Activated CD4-positive, alpha-beta memory T cell treated with anti-CD3 and anti-CD28 coated beads for 36 hours (primary cell): ENCODE data around the gene SDC4. TPM values are rescaled to one million over a fixed set of nuclear protein-coding genes. Genes with fewer than 3 reads are reported as not detected.

ENCODE experiments used
- CTCF ChIA-PET: fragments of 350-600 bp; sonication (Branson Sonifier 250); formaldehyde crosslinking; loops from one replicate; lab custom pipeline; 2021; ENCODE audit warnings: antibody characterized with exemption, inconsistent platforms; lab: Charles Lee
- POLR2A ChIA-PET: fragments of 350-600 bp; sonication (Branson Sonifier 250); formaldehyde crosslinking; loops from one replicate; lab custom pipeline; 2021; ENCODE audit warnings: antibody characterized with exemption; lab: Charles Lee
- DNase-seq: peaks from one replicate; pipeline ENCODE4 v3.0.0-alpha.2; 2020
- H3K27ac Mint-ChIP-seq: one replicate; pipeline ENCODE4 v1.8.0; 2021; ENCODE audit warnings: mixed read lengths
- H3K27me3 Mint-ChIP-seq: one replicate; pipeline ENCODE4 v1.8.0; 2021; ENCODE audit warnings: mixed read lengths
- H3K36me3 Mint-ChIP-seq: one replicate; pipeline ENCODE4 v1.8.0; 2021; ENCODE audit warnings: mixed read lengths
- H3K4me1 Mint-ChIP-seq: one replicate; pipeline ENCODE4 v1.8.0; 2021; ENCODE audit warnings: low read depth, mixed read lengths
- H3K4me3 Mint-ChIP-seq: one replicate; pipeline ENCODE4 v1.8.0; 2021; ENCODE audit warnings: mild to moderate bottlenecking, mixed read lengths
- H3K9me3 Mint-ChIP-seq: one replicate; pipeline ENCODE4 v1.8.0; 2021; ENCODE audit warnings: mixed read lengths
- intact Hi-C: fragments of 100-400 bp; cut with micrococcal nuclease; formaldehyde crosslinking; loops from one replicate; pipeline ENCODE4 v1.15.1; 2023
- total RNA-seq, 2 experiments: library from RNA; stranded (reverse); gene quantifications; one replicate each; pipeline ENCODE4 v1.2.3, GENCODE V29; 2021

SDC4 gene
- total RNA-seq, 2 experiments from 2014 or later, result 67.8 to 69.8 TPM

DNA sequence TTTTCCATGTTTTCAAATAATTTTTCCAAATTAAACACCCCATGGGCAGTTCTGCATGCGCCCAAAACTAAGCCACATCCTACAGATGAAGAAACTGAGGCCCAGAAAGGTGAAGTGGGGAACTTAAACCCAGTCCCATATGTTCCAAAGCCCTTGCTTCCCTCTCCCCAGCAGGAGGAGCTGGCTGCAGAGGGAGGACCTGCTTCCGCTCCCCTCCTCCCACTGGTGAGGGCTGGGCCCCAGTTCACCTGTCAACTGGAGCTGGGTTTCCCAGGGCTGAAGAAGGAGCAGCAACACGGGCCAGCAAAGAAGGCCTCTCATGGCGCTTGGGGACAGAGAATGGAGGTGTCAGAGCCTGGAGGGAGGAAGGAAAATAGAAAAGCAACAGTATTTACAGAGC, 43.0 kb downstream of the SDC4 start:
- DNase-seq, result no peak
- Mint-ChIP-seq H3K4me3 (no peak overlapping the region), H3K36me3 (peaks cover 1% of the 10 kb centered on the region), H3K27me3 (peaks cover 33% of the 10 kb centered on the region), H3K9me3 (no peaks in the 10 kb centered on the region), H3K4me1 (peaks cover 32% of the 10 kb centered on the region), H3K27ac (no peak overlapping the region)
- CTCF ChIA-PET, result interaction anchor here (2.0 to 5.7 kb wide), 2 partner anchors 13 to 145 kb away, joined by 5 to 113 read pairs; no protein-coding TSS in a partner anchor
- POLR2A ChIA-PET, result no interaction called here
- intact Hi-C loops, result no loop called here

DNA sequence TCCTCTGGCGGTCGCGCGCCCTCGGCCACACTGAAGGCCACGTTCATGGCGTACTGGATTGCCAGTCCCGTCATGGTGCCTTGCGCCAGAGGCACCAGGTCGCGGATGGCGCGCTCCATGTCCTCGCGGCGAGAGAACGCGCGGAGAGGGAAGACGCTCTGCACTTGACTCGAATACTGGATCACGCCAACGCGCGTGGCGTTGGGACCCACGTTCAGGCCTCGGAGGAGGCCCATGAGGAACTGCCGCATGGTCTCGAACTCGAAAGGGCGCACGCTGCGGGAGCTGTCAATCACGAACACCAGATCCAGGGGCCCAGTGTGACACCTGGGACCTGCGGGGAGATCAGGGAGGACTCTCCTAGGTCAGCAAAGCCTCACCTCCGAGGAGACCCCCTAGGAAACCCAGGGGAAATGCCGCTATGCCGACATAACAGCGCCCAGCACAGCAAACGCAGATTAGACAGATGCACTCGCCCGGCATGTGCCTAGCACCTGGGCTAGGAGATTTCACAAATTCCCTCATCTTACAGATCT, 43.7 kb downstream of the SDC4 start:
- intact Hi-C loops, result no loop called here
- Mint-ChIP-seq H3K27me3 (peaks cover 32% of the 10 kb centered on the region), H3K4me1 (peaks cover 32% of the 10 kb centered on the region), H3K36me3 (peaks cover 1% of the 10 kb centered on the region), H3K9me3 (no peaks in the 10 kb centered on the region), H3K27ac (no peak overlapping the region), H3K4me3 (no peak overlapping the region)
- no peak for DNase-seq
- CTCF ChIA-PET, result interaction anchor here (1.1 to 5.7 kb wide), 4 partner anchors 13 to 145 kb away, joined by 3 to 113 read pairs (median 5); no protein-coding TSS in a partner anchor
- POLR2A ChIA-PET, result interaction anchor here (4.0 kb wide), 1 partner anchor 11 kb away, joined by 16 read pairs; no protein-coding TSS in a partner anchor

DNA sequence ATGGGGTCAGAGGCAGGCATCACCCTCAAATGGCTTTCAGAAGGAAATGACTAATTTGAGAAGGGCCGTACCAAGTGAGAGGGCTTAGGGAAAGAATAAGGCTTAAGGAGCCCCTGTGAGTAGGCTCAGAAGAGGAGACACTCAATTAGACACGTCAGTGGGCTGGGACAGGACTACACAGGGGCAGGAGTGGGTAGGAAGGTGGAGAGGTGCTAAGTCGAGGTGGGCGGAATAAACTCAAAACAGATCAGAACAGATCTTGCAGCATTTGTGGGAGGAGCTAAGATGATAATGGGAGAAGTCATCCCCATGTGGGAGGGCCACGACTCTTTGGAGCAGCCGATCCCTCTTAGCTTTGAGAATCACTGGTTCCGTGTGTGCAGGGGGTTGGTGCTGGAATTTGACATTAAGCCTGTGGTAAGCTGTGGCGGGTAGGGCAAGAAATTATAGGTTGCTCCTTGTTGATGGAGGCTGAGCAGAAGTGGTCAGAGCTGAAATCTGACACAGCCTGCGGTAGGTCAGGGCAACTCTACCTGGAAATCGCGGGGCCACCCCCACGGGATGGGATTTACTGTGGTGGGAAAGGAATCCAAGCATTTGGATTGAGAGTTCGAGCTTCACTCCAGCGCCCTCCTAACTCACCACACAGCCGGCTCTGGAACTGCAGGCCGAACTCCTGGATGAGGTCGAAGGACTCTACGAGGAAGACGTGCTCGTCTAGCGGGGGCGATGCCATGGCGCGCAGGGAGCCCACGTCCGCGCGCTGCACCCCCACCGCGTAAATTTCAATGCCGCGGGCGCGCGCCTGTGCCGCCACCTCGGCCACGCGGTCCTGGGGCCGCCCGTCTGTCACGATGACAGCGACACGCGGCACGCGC, 44.4 kb downstream of the SDC4 start:
- peaks cover 35% of the 10 kb centered on the region for H3K27me3 Mint-ChIP-seq
- intact Hi-C loops, result no loop called here
- H3K27ac Mint-ChIP-seq, result peak overlapping the region; percentile 10
- peaks cover 32% of the 10 kb centered on the region for H3K4me1 Mint-ChIP-seq
- POLR2A ChIA-PET, result interaction anchor here (0.6 to 4.0 kb wide), 2 partner anchors 11 to 15 kb away, joined by 3 to 16 read pairs; no protein-coding TSS in a partner anchor
- CTCF ChIA-PET, result interaction anchor here (1.1 to 5.7 kb wide), 6 partner anchors 8 to 146 kb away, joined by 3 to 113 read pairs (median 8); partner anchors contain the start of gene SYS1
- no peaks in the 10 kb centered on the region for H3K9me3 Mint-ChIP-seq
- H3K4me3 Mint-ChIP-seq, result no peak overlapping the region
- H3K36me3 Mint-ChIP-seq, result peaks cover 1% of the 10 kb centered on the region
- peak; percentile 38 for DNase-seq

DNA sequence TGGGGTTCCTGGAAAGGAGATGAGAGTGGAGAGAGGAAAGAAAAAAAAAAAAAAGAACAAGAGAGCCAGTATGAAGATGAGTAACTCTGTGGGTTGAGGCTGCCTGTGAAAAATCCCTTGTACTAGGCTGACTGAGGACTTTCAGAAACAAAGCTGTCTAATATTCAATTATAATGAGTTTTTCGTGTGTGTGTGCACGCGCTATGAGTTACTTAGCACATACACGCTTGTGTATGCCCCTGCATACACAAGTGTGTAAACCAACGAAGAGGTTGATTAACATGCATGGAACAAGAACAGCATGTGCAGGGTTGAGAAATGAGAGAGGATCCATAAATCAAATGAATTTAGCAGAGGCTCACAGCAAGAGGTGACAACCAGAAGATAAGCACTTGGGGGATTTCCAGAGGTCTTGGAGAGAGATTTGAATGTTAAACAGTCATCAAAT, 46.4 kb downstream of the SDC4 start:
- peaks cover 1% of the 10 kb centered on the region for H3K36me3 Mint-ChIP-seq
- peaks cover 32% of the 10 kb centered on the region for H3K4me1 Mint-ChIP-seq
- ChIA-PET POLR2A (interaction anchor here (1.2 to 4.0 kb wide), 3 partner anchors 9 to 61 kb away, joined by 3 to 16 read pairs (median 3); partner anchors contain the start of gene SYS1), CTCF (interaction anchor here (0.9 to 5.7 kb wide), 11 partner anchors 10 to 190 kb away, joined by 3 to 113 read pairs (median 5); partner anchors contain the start of genes PIGT and SYS1)
- H3K27me3 Mint-ChIP-seq, result peaks cover 34% of the 10 kb centered on the region
- H3K9me3 Mint-ChIP-seq, result no peaks in the 10 kb centered on the region
- no peak overlapping the region for H3K4me3 Mint-ChIP-seq
- H3K27ac Mint-ChIP-seq, result peak overlapping the region; percentile 79
- intact Hi-C loops, result no loop called here
- peak; percentile 29 for DNase-seq

- CTCF ChIA-PET, result interaction anchor here (0.6 to 5.7 kb wide), 9 partner anchors 9 to 189 kb away, joined by 3 to 113 read pairs (median 6); partner anchors contain the start of gene SYS1
- Mint-ChIP-seq H3K27me3 (peaks cover 35% of the 10 kb centered on the region), H3K4me1 (peaks cover 32% of the 10 kb centered on the region), H3K36me3 (peaks cover 1% of the 10 kb centered on the region), H3K4me3 (no peak overlapping the region), H3K27ac (no peak overlapping the region), H3K9me3 (no peaks in the 10 kb centered on the region)
- intact Hi-C loops, result no loop called here
- DNase-seq, result peak; percentile 71
- POLR2A ChIA-PET, result interaction anchor here (4.0 kb wide), 1 partner anchor 8 kb away, joined by 16 read pairs; no protein-coding TSS in a partner anchor
Observed at GRCh38 chr20:45300961-45301360, 47.3 kb downstream of the SDC4 start.

- no peak for DNase-seq
- CTCF ChIA-PET, result interaction anchor here (3.3 kb wide), 1 partner anchor 19 kb away, joined by 26 read pairs; no protein-coding TSS in a partner anchor
- Mint-ChIP-seq H3K27me3 (peaks cover 31% of the 10 kb centered on the region), H3K36me3 (no peaks in the 10 kb centered on the region), H3K27ac (no peak overlapping the region), H3K9me3 (no peaks in the 10 kb centered on the region), H3K4me3 (no peak overlapping the region), H3K4me1 (peaks cover 32% of the 10 kb centered on the region)
- POLR2A ChIA-PET, result no interaction called here
- intact Hi-C loops, result no loop called here
Observed at GRCh38 chr20:45299786-45300185, 48.4 kb downstream of the SDC4 start.

DNA sequence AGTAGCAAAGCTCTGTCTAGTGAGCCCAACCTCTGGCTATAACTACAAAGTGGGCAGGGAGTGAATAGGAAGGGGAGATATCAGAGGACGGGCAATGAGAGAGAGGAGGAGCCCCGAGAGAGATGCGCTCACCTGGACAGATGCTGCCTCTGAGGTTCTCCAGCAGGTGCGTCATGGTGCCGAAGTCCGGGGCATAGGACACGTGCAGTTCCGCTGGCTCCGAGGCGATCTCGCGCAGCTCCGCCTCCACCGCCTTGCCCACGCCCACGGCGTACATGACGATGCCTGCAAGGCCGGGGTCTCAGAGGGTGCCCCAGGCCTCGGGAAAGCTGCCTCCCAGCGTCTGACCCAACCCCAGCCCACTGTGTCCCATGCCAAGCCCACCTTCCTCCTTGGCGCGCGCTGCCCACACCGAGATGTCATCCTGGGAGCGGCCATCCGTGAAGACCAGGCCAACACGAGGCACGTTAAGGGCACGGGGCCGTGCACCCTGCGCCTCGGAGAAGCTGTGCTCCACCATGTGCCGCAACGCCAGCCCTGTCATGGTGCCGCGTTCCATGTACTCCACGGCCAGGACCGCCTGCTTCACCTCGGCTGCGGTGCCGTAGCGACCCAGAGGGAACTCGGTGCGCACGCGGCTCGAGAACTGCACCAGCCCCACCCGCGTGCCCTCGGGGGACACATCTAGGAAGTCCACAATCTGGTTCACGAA, 50.3 kb downstream of the SDC4 start:
- Mint-ChIP-seq H3K27me3 (peaks cover 21% of the 10 kb centered on the region), H3K4me3 (no peak overlapping the region), H3K4me1 (peaks cover 19% of the 10 kb centered on the region), H3K27ac (no peak overlapping the region), H3K36me3 (no peaks in the 10 kb centered on the region), H3K9me3 (no peaks in the 10 kb centered on the region)
- POLR2A ChIA-PET, result no interaction called here
- no peak for DNase-seq
- CTCF ChIA-PET, result no interaction called here
- intact Hi-C loops, result no loop called here

DNA sequence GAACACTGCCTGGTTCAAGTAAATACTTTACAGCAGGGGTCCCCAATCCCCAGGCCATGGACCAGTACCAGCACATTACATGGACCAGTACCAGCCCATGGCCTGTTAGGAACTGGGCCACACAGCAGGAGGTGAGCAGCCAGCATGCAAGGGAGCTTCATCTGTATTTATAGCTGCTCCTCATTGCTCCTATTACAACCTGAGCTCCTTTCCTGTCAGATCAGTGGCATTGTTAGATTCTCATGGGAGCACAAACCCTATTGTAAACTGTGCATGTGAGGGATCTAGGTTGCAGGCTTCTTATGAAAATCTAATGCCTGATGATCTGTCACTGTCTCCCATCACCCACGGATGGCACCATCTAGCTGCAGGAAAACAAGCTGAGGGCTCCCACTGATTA, 53.6 kb downstream of the SDC4 start:
- no peak for DNase-seq
- Mint-ChIP-seq H3K36me3 (no peaks in the 10 kb centered on the region), H3K9me3 (no peaks in the 10 kb centered on the region), H3K27ac (no peak overlapping the region), H3K27me3 (peaks cover 30% of the 10 kb centered on the region), H3K4me1 (no peaks in the 10 kb centered on the region), H3K4me3 (no peak overlapping the region)
- CTCF ChIA-PET, result interaction anchor here (0.6 to 8.2 kb wide), 50 partner anchors 8 to 1107 kb away, joined by 3 to 113 read pairs (median 5); partner anchors contain the start of genes KCNS1, MATN4, PIGT and SDC4
- POLR2A ChIA-PET, result interaction anchor here (1.6 to 4.0 kb wide), 2 partner anchors 8 to 156 kb away, joined by 3 to 16 read pairs; no protein-coding TSS in a partner anchor
- intact Hi-C loops, result loop anchor here (5.0 kb wide), 1 partner anchor 197 kb away; no protein-coding TSS in a partner anchor

DNA sequence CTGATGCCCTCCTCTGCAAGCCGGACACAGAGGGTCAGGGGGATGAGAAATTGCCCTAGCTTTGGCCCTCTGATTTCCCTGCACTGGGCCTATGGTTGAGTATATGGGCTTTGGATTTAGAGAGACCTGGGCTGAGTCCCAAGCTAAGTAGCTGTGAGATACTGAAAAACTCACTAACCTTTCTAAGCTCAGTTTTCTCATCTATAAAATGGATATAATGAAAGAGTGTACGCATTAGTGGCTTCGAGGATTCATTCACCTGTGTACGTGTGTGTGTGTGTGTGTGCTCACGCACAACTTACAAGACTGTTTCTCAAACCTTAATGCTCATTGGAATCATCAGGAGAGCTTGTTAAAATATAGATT, 54.2 kb downstream of the SDC4 start:
- no peak for DNase-seq
- peaks cover 27% of the 10 kb centered on the region for H3K27me3 Mint-ChIP-seq
- CTCF ChIA-PET, result interaction anchor here (0.6 to 8.2 kb wide), 70 partner anchors 9 to 1107 kb away, joined by 3 to 113 read pairs (median 4); partner anchors contain the start of genes KCNS1, MATN4, PIGT and SDC4
- no peaks in the 10 kb centered on the region for H3K9me3 Mint-ChIP-seq
- POLR2A ChIA-PET, result interaction anchor here (0.9 to 4.0 kb wide), 4 partner anchors 9 to 156 kb away, joined by 3 to 16 read pairs (median 3); no protein-coding TSS in a partner anchor
- no peaks in the 10 kb centered on the region for H3K4me1 Mint-ChIP-seq
- no peak overlapping the region for H3K27ac Mint-ChIP-seq
- no peaks in the 10 kb centered on the region for H3K36me3 Mint-ChIP-seq
- intact Hi-C loops, result loop anchor here (5.0 kb wide), 1 partner anchor 197 kb away; no protein-coding TSS in a partner anchor
- H3K4me3 Mint-ChIP-seq, result peak overlapping the region; percentile 65

GRCh38 chr20:45293041-45294002, 54.9 kb downstream of the SDC4 start:
- Mint-ChIP-seq H3K9me3 (no peaks in the 10 kb centered on the region), H3K36me3 (no peaks in the 10 kb centered on the region), H3K4me1 (no peaks in the 10 kb centered on the region), H3K4me3 (peak overlapping the region; percentile 65), H3K27me3 (peaks cover 28% of the 10 kb centered on the region), H3K27ac (no peak overlapping the region)
- ChIA-PET POLR2A (interaction anchor here (0.9 to 4.0 kb wide), 3 partner anchors 9 to 154 kb away, joined by 3 to 16 read pairs (median 3); no protein-coding TSS in a partner anchor), CTCF (interaction anchor here (0.6 to 8.2 kb wide), 74 partner anchors 9 to 608 kb away, joined by 3 to 113 read pairs (median 4); partner anchors contain the start of genes KCNS1, MATN4, PIGT and SDC4)
- intact Hi-C loops, result loop anchor here (5.0 kb wide), 1 partner anchor 196 kb away; no protein-coding TSS in a partner anchor
- peak; percentile 89 for DNase-seq
